HG03066 (cell line): ENCODE results near the gene AXDND1.

Experiments used
- ATAC-seq: cut with Tn5 transposase; IDR thresholded peaks from one replicate; pipeline ENCODE4 v1.9.1; 2021; ENCODE audit warnings: low read depth; ENCODE audit not compliant: unreplicated experiment

Gene AXDND1, protein sequence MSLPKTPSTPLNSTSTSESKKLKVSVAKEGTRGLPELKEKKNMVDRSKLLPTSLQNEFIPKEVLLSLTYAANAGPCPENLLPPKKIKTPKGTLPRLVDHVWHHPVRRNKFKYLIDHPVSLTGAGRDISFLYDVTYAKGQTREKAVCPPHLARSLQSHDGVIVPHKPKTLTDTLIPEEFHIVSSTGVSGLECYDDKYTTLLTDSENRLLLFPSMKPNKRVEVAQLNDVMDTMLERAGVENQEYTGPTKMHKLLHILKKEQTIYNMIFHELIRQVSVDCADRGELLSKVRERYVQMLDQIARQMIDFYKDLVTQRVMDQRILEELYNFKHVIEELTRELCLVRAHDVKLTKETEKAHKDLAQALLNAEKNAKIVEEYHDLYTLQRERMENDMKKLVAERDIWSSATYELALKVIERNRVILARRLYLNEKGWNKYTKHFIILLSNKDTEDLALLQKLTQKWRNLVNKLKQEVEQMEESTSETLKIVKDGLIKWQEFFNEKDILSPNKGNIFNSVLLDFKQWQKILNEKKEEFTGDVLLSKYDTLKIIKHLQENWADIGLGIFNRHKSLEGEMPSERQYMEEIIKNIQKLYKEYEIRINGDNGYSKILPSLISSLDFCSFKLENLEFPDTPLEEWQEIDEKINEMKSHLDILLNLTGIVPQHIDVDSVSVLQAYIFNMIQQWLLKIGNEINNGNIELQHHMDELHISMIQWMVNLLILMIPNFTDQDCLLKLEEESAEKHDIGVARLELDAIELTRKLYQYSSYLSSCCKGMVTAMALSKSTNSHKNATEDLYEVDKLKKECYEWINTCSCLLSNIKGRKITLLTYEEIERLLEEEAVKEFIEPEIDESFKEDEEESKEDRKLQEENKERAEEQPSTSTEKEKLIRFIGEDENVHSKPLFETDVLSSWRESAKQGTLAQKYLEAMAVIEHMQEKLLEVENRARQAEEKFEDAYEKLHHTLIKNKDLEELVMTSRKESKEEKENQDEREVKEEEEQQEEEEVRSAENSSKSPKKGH

DNA sequence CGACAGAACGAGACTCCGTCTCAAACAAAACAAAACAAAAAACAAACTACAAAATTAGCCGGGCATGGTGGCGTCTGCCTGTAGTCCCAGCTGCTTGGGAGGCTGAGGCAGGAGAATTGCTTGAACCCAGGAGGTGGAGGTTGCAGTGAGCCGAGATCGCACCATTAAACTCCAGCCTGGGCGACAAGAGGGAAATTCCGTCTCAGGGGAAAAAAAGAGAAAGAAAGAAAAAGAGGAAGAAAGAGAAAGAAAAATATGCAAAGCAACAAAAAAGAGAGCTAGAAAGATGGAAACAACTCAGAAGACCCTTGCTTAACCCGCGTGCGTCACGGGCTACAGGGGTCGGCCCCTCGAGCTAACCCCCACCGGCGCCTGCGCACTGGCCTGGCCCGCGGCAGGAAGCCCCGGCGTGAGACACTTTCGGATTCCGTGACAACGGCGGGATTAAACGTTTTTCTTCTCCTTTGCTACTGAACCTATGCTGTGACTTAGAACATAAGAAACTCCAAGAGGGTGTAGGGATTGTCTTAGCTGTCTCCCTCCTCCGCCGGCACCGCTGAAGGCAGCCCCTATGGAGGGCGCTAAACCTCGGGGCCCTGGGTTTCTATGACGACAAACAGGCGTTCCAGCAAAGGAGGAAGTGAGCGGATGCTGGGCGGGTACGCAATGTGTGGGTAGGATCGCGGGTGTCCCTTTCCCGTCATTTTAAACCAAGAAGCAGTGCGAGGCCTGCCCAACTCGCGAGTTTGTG lies at the start of gene AXDND1:
AXDND1 (plus strand) TSS at position 630 of the 751 bp plus-strand sequence. CDS start 539 bp downstream, outside the sequence.
- ATAC-seq: peak; percentile 98

DNA sequence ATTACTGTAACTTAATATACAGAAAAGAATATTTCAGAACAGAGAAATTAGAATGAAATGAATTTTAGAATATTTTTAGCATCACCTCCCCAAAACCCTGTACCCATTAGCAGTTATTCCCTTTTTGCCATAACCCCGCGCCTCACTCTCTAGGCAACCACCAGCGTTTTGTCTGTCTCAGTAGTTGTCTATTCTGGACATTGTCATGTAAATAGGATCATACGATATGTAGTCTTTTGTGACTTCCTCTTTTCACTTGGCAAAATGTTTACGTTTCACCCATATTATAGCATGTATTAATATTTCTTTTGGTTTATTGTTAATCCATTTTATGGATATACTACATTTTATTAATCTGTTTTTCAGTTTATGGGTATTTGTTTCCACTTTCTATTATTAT lies 47.3 kb upstream of the AXDND1 start:
- no peak for ATAC-seq

DNA sequence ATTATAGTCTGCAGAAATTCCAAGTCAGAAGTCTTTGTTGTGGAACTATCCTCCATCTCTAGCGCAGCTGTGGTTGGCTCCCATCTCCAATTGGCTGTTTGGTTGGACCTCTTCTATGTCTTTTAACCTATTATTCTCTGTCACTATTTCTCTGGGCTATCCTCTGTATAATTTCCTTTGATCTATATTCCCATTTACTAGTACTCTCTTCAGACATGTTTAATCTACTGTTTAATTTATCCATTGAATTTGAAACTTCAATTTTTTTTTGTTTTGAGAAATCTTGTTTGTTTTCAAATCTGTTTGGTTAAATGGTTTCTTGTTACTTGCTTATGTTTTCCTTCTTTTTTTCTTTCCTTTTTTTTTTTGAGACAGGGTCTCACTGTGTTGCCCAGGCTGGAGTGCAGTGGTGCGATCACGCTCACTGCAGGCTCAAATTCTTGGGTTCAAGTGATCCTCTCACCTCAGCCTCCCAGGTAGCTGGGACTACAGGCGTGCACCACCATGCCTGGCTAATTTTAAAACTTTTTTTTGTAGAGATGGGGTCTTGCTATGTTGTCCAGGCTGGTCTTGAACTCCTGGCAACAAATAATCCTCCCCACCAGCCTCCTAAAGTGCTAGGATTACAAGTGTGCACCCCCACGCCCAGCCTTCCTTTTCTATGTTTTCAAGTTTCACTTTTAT lies 44.1 kb upstream of the AXDND1 start:
- no peak for ATAC-seq

DNA sequence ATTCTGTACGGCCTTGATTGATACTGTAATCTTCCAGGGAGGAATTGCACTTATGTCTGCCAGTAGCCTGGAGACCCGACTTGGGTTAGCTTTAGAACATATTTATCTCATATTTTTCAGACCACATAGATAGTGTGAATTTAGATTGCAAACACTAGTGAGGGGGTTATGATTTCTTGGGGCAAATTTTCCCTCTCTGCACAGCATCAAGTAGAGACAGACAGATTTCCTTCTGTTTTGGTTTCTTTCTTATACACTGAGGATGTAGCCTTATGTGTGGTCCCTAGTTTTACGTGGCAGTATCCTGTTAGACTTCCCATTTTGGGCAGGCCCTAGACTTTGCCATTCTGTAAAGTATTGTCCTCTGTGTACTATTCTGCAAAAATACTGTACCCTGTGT lies 43.2 kb upstream of the AXDND1 start:
- ATAC-seq: no peak

DNA sequence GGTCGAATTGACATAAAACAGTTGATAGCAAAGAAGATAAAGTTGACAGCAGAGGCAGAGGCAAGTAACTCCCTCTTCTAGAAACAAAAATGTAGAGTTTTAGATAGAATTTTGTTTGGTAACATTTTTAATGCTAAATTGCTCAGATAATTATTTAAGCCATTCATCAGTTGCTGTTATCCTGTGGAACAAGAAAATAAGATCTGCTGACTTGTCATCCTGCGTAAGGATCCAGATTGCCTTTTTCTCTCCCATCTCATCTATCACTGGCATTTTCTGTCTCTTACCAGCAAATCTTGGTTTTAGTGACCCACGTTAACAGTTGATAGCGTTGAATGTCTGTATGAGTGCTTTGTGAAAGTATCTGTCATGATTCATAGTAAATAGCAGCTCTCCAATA lies 42.3 kb upstream of the AXDND1 start:
- no peak for ATAC-seq

DNA sequence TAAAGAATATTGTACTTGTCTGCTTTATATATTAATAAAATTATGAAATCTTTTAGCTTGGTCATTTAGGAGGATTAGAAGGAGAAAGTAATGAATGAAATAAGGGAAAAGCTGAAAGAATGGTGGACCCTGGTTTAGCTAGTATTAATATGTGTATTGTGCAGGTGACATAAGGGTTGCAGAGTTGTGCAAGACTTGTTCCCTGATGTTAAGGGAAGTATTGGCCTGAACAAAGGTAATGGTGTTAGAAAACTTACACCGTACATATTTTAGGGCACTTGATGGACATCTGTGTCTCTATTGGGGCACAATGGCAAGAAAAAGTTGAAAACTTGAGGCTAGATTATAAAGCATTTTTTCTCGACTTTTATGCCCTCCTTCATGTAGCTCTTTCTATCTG lies 39.9 kb upstream of the AXDND1 start:
- no peak for ATAC-seq

DNA sequence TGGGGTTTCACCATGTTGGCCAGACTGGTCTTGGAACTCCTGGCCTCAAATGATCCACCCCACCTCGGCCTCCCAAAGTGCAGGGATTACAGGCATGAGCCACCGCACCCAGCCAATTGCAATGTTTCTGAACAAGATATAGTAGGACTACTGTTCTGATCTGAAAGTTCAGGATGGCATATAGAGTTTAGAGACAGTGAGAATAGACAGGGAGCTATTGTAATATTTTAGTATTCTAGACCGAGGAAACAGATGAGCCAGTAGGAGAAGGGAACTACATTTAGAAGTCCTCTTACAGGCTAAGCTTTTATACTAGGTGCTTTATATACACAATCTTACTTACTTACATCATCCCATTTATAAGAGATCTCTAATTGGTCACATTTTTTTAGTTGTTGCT lies 39.0 kb upstream of the AXDND1 start:
- ATAC-seq: no peak

DNA sequence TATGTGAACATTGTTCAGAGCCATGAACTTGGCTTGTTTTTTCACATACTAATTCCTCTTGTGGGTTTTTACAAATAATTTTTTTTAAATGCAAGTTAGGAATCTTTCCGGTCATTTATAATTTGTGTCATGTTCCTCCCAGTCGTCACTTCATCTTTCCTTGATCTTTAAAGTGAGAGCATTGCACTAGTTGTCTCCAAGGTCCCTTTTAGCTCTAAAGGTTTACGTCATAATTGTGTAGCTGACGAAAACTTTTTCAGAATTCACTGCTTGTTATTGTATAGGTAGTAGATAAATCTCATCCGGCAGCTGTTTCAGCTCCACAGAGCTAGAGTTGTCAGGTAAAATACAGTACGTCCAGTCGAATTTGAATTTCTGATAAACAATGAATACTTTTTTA lies 38.6 kb upstream of the AXDND1 start:
- ATAC-seq: no peak

DNA sequence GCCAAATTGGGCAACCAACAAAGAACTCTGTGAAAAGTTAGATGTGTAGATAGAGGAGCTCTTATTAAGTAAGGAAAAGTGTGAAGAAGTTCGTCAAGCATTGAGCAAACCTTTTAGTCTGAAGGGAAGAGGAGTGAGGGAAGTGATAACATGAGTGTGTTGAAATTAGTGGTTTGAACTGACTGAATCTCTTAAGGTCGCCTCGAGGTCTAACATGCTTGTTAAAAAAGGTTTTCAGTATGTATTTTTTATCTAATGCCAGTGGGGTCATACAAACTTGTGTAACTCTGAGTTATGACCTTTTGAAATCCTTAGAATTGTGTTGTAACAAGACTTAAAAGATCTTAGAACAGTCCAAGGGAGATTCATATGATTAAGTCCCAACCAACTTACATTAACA lies 38.1 kb upstream of the AXDND1 start:
- no peak for ATAC-seq

DNA sequence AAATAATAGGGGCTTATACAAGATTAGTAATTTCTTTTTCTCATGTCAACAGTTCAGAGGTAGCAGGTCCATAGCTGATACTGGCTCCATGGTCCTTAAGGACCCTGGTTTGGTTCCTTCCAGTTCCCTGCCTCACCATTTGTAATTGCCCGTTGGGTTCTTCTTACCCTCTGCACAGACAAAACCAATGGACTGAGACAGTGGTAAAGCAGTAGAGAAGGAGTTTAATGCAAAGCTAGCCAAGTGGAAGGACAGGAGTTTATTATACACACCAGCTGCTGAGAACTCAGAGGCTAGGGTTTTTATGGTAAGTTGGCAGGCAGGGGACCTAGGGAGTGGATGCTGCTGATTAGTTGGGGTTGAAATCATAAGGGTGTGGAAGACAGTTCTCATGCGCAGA lies 35.9 kb upstream of the AXDND1 start:
- ATAC-seq: no peak

DNA sequence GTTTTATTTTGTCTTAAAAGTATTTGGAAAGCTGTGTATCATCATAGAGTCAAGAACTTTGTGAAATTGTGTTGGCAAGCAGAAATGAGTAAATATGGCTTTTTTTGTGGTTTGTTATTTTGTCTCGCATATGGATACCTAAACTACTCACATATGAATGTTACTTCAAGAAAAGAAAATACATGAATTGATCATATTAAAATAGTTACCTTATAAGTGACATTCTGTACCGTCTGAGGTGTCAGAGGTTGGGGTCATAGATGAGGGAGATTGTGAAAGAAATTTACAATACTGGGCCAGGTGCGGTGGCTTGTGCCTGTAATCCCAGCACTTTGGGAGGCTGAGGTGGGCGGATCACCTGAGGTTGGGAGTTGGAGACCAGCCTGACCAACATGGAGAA lies 31.3 kb upstream of the AXDND1 start:
- ATAC-seq: no peak

DNA sequence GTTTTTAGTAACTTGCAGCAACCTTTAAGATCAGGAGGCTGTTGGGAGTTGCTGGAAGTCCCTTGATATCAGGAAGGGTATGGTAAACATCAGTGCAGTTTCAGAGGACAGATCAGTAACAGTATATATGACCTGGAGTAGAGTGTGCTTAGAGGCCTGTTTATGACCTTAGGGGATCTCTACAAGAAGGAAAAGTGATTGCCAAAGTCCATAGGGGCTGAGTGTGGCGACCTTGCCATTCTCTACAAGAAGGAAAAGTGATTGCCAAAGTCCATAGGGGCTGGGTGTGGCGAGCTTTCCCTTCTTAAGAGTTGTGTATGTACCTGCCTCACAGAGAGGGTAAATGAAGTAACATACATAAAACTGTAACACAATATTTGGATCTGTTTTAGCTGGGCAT lies 28.5 kb upstream of the AXDND1 start:
- no peak for ATAC-seq

DNA sequence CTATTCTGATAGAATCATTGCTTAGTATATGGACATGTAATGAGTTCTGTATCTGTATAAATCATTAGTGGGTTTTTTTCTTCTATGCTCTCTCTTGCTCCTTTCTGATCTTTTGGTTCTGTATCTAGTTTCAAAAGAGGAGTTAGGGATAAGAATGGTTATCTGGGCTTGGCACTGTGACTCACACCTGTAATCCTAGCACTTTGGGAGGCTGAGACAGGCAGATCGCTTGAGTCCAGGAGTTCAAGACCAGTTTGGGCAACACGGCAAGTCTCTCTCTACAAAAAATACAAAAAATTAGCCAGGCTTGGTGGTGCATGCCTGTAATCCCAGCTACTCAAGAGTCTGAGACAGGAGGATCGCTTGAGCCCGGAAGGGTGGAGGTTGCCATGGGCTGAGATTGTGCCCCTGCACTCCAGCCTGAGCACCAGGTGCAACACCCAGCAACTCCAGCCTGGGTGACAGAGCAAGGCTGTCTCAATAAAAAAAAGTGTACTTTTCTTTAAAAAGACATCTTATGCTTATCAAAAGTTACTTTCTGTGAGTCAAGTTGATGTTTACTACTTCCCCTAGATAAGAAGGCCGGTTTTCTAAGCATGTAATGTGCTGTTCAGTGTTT lies 27.7 kb upstream of the AXDND1 start:
- ATAC-seq: no peak

DNA sequence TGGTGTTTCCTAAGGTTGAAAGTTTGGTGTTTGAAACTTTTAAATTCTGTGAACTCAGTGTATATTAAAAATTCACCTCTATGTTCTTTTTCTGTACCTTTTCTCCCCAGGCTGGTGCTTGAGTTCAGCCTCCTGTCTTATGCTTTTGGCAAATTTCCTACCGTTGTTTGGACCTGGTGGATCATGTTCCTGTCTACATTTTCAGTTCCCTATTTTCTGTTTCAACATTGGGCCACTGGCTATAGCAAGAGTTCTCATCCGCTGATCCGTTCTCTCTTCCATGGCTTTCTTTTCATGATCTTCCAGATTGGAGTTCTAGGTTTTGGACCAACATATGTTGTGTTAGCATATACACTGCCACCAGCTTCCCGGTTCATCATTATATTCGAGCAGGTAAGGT lies 24.9 kb upstream of the AXDND1 start:
- ATAC-seq: no peak

DNA sequence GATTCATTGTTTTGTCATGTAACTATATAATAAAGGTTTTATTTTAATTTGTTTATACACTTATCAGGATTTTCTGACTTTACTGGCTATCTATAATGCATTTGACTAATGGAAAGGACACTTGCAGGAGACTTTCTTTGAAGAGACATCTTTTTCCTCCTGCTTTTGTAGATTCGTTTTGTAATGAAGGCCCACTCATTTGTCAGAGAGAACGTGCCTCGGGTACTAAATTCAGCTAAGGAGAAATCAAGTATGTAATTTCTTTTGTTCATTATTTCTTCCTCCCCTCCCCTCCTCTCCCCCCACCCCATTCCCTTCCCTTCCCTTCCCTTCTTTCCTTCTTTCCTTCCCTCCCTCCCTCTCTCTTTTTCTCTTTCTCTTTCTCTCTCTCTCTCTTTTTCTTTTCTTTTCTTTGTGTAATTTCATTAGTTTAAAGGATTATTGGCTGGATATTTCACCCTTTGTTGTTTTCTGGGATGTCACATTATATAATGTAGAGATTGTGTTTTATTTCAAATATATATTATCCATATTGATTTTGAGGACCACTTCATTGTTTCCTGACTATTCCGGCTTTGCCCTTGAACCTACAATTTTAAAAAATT lies 23.7 kb upstream of the AXDND1 start:
- no peak for ATAC-seq

DNA sequence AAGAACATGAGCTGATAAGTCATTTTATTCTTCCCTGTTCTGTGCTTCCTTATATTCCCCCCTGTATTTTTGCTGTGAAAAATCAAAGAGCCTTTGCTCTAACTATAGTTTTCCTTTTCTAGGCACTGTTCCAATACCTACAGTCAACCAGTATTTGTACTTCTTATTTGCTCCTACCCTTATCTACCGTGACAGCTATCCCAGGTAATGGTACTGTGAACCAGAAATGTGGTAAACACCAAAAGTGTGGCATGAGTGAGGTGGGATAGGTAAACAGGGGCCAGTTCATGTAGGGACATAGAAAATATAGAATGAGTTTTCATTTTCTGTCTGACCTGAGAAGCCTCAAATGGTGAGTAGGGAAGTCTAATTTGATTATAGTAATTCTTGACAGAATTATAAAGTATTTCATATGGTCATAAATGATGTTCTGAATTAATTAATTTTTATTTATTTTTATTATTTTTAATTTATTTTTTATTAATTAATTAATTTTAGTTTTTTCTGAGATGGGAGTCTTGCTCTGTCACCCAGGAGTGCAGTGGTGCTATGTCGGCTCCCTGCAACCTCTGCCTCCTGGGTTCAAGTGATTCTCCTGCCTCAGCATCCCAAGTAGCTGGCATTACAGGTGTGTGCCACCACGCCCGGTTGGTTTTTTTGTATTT lies 22.9 kb upstream of the AXDND1 start:
- no peak for ATAC-seq

DNA sequence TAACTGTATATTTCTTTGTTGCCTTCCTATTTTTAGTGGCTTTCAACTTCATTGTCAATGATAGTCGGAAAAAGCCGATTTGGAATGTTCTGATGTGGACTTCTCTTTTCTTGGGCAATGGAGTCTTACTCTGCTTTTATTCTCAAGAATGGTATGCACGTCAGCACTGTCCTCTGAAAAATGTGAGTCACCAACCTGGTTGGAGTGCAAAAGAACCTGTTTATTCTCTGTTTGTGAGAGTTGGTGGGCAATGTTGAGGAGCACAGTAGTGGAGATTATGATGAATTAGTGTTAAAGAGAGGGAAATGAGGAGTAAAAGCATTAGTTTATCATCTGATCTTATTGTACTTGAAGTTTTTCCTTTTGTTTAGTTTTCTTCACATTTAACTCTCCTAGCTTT lies 14.5 kb upstream of the AXDND1 start:
- ATAC-seq: no peak

DNA sequence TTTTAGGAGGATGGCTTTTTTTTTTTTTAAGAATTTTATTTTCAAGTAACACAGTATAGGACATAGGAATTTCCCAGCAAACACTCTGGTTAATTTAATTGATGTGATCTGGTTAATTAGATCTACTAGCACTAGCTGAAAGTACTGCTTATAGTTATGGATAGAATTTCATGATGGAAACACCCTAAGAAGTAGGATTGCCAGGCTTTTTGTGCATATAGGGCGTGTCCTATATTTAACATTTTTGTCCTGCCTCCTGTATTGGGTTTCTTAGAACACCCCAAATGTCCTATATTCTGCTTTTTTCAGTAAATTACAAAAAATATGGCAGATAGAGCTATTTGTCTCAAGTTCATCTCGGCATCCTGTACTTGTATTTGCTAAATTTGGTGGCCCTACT lies 13.5 kb upstream of the AXDND1 start:
- no peak for ATAC-seq

DNA sequence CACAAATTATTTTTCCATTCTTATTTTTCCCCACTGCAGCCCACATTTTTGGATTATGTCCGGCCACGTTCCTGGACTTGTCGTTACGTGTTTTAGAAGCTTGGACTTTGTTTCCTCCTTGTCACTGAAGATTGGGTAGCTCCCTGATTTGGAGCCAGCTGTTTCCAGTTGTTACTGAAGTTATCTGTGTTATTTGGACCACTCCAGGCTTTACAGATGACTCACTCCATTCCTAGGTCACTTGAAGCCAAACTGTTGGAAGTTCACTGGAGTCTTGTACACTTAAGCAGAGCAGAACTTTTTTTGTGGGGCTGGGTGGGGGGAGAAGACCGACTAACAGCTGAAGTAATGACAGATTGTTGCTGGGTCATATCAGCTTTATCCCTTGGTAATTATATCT lies 12.2 kb upstream of the AXDND1 start:
- ATAC-seq: no peak
